Natural killer cell (primary cell): Measurements from ENCODE around the gene CATSPERE. TPM values are rescaled to one million over a fixed set of nuclear protein-coding genes. Genes with fewer than 3 reads are reported as not detected.

ENCODE experiments used
- ATAC-seq, 3 donors: fragments of 150-1000 bp in 2 of 3; fragments of 200-7000 bp in 1 of 3; cut with Tn5 transposase; 1 replicate in 1 of 3; 2 replicates in 2 of 3; pipeline ENCODE4 v1.10.0; 2021; ENCODE audit warnings: mild to moderate bottlenecking in 2 of 3, moderate library complexity in 2 of 3
- DNase-seq, 2 donors: peaks; one replicate each; pipeline versions ENCODE4 v3.0.0 to v3.0.0-alpha.2; 2013 to 2021; ENCODE audit warnings: mixed read lengths in 1 of 2
- H3K27ac ChIP-seq: one replicate; pipeline ENCODE4 v1.5.1; 2013; ENCODE audit warnings: mild to moderate bottlenecking, low read length
- H3K27me3 ChIP-seq: one replicate; pipeline ENCODE4 v1.6.1; 2013; ENCODE audit warnings: low read length; ENCODE audit not compliant: control insufficient read depth, insufficient read depth
- H3K36me3 ChIP-seq: one replicate; pipeline ENCODE4 v1.6.1; 2013; ENCODE audit warnings: low read length; ENCODE audit not compliant: control insufficient read depth, insufficient read depth
- H3K4me1 ChIP-seq: one replicate; pipeline ENCODE4 v1.6.1; 2013; ENCODE audit warnings: low read length; ENCODE audit not compliant: control insufficient read depth, insufficient read depth
- H3K4me3 ChIP-seq: one replicate; pipeline ENCODE4 v1.5.1; 2013; ENCODE audit warnings: low read length
- H3K9me3 ChIP-seq: one replicate; pipeline ENCODE4 v1.6.1; 2013; ENCODE audit warnings: low read length; ENCODE audit not compliant: control insufficient read depth, insufficient read depth
- H3K27ac Mint-ChIP-seq, 2 donors: one replicate each; pipeline ENCODE4 v1.8.0; 2022; ENCODE audit warnings: mild to moderate bottlenecking in 2 of 2, mixed read lengths in 2 of 2, moderate library complexity in 1 of 2
- H3K27me3 Mint-ChIP-seq, 2 donors: one replicate each; pipeline ENCODE4 v1.8.0; 2022; ENCODE audit warnings: low read depth in 2 of 2, mixed read lengths in 2 of 2
- H3K36me3 Mint-ChIP-seq: one replicate; pipeline ENCODE4 v1.8.0; 2022; ENCODE audit warnings: mixed read lengths
- H3K4me1 Mint-ChIP-seq, 2 donors: one replicate each; pipeline ENCODE4 v1.8.0; 2022; ENCODE audit warnings: mixed read lengths in 2 of 2
- H3K4me3 Mint-ChIP-seq: one replicate; pipeline ENCODE4 v1.8.0; 2022; ENCODE audit warnings: mild to moderate bottlenecking, moderate library complexity, mixed read lengths
- H3K9me3 Mint-ChIP-seq, 2 donors: one replicate each; pipeline ENCODE4 v1.8.0; 2022; ENCODE audit warnings: mixed read lengths in 2 of 2
- WGBS: methylation state at CpG from one replicate; pipeline ENCODE4 v1.1.7; 2013; ENCODE audit warnings: missing lambda C conversion rate; ENCODE audit not compliant: insufficient coverage; 5-methylcytosine and 5-hydroxymethylcytosine counted together
- intact Hi-C: fragments of 100-400 bp; cut with micrococcal nuclease; formaldehyde crosslinking; loops from one replicate; pipeline ENCODE4 v1.14.2; 2022
- total RNA-seq, 4 donors: library from RNA; stranded (reverse); fragments of 120-200 nt in 1 of 4; gene quantifications; one replicate each; pipeline versions ENCODE4 v1.2.3 to v1.2.4, GENCODE V29; 2013 to 2022
- TF ChIP-seq, protein P1 (sequence below): fragments of 200-600 bp; IDR thresholded peaks from one replicate; pipeline ENCODE4 v1.8.0; 2022; ENCODE audit warnings: antibody characterized with exemption

The CATSPERE gene, protein sequence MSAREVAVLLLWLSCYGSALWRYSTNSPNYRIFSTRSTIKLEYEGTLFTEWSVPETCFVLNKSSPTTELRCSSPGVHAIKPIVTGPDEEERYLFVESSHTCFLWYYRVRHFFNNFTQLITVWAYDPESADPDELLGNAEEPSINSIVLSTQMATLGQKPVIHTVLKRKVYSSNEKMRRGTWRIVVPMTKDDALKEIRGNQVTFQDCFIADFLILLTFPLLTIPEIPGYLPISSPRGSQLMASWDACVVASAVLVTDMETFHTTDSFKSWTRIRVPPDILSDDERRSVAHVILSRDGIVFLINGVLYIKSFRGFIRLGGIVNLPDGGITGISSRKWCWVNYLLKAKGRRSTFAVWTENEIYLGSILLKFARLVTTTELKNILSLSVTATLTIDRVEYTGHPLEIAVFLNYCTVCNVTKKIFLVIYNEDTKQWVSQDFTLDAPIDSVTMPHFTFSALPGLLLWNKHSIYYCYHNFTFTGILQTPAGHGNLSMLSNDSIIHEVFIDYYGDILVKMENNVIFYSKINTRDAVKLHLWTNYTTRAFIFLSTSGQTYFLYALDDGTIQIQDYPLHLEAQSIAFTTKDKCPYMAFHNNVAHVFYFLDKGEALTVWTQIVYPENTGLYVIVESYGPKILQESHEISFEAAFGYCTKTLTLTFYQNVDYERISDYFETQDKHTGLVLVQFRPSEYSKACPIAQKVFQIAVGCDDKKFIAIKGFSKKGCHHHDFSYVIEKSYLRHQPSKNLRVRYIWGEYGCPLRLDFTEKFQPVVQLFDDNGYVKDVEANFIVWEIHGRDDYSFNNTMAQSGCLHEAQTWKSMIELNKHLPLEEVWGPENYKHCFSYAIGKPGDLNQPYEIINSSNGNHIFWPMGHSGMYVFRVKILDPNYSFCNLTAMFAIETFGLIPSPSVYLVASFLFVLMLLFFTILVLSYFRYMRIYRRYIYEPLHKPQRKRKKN
- total RNA-seq, result 1 to 10 TPM in 1 of 3 donors, under 1 TPM in 2; 0.79 to 1.4 (median 0.80) TPM
- total RNA-seq (2013), result 1.4 TPM

DNA sequence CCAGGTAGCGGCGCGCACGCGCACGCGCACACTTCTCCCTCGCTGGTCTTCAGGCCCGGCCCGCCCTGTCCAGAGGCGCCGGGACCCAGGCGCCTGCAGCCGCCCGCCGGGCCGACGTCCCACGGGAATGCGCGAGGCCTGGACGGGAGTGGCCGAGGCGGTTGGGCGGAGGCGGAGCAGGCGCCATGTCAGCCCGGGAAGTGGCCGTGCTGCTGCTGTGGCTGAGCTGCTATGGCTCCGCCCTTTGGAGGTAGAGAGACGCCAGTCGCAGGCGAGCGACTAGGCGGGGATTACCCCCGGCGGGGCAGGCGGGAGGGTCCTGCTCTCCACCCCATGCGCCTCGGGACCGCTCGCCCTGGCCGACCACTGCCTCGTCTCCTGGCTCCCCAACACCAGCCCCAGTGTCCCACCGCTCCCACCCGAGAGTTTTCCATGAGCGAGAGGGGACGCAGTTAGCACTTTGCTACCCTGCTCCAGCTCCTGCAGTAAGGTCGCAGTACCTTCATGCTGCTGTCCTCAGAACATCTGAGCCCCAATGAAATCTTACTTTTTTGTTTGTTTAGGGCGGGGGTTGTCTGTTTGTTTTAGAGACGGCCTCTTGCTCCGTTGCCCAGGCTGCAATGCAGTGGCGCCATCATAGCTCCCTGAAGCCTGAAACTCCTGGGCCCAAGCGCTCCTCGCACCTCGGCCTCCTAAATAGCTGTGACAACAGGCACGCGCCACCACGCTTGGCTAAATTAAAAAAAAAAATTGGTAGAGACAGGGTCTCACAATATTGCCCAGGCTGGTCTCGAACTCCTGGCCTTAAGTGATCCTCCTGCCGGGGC, at the start of gene CATSPERE:
Gene CATSPERE, plus strand, starts transcription at position 29 of the 827 bp plus-strand sequence. Its CDS starts 157 bp downstream, at position 186.
- DNase-seq (peak; percentile 69 to 86), ATAC-seq (peak; percentile 98 to 99 (median 99))
- no peaks in the 10 kb centered on the region for H3K9me3 ChIP-seq
- TF ChIP-seq, protein P1, sequence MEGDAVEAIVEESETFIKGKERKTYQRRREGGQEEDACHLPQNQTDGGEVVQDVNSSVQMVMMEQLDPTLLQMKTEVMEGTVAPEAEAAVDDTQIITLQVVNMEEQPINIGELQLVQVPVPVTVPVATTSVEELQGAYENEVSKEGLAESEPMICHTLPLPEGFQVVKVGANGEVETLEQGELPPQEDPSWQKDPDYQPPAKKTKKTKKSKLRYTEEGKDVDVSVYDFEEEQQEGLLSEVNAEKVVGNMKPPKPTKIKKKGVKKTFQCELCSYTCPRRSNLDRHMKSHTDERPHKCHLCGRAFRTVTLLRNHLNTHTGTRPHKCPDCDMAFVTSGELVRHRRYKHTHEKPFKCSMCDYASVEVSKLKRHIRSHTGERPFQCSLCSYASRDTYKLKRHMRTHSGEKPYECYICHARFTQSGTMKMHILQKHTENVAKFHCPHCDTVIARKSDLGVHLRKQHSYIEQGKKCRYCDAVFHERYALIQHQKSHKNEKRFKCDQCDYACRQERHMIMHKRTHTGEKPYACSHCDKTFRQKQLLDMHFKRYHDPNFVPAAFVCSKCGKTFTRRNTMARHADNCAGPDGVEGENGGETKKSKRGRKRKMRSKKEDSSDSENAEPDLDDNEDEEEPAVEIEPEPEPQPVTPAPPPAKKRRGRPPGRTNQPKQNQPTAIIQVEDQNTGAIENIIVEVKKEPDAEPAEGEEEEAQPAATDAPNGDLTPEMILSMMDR, result no peak
- H3K27me3 Mint-ChIP-seq, result no peaks in the 10 kb centered on the region
- peaks cover 16% of the 10 kb centered on the region for H3K4me1 ChIP-seq
- 19% methylated on average over 61 of the region's 61 CpGs for WGBS
- peak within 1 kb of the TSS; percentile 56 for H3K4me3 ChIP-seq
- peak within 1 kb of the TSS; percentile 80 for H3K27ac ChIP-seq
- H3K36me3 Mint-ChIP-seq, result no peaks in the 10 kb centered on the region
- intact Hi-C loops, result no loop called here
- H3K27ac Mint-ChIP-seq, result peak within 1 kb of the TSS; percentile 82 to 83
- H3K9me3 Mint-ChIP-seq, result peaks cover 0 to 2% of the 10 kb centered on the region in 2 donors
- H3K36me3 ChIP-seq, result no peaks in the 10 kb centered on the region
- no peaks in the 10 kb centered on the region for H3K27me3 ChIP-seq
- H3K4me3 Mint-ChIP-seq, result peak within 1 kb of the TSS; percentile 87
- peaks cover 9 to 16% of the 10 kb centered on the region in 2 donors for H3K4me1 Mint-ChIP-seq

DNA sequence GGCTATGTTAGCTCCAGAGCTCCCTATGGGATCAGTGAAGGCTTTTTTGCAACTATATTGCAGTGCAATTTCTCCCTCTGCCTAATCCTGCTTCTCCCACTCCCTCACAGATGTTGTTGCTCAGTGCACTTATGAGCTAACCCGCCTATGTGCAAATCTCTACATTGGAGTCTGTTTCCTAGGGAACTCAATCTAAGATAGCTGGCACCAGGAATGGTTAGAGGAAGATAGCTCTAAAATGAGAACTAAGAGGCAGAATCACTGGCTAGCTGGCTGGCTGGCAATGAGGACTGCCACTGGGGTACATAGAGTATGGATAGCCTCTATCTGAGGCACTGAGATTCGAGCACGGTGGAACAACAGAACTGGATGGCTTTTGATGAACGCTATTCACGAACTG, 48.9 kb upstream of the CATSPERE start:
- intact Hi-C loops, result no loop called here
- Mint-ChIP-seq H3K4me3 (no peak overlapping the region), H3K27ac (no peak overlapping the region), H3K36me3 (peaks cover 30% of the 10 kb centered on the region), H3K27me3 (no peaks in the 10 kb centered on the region), H3K4me1 (peaks cover 13 to 26% of the 10 kb centered on the region in 2 donors), H3K9me3 (no peaks in the 10 kb centered on the region)
- H3K9me3 ChIP-seq, result no peaks in the 10 kb centered on the region
- no peaks in the 10 kb centered on the region for H3K4me1 ChIP-seq
- WGBS, result 98% methylated on average over 5 of the region's 5 CpGs
- no peaks in the 10 kb centered on the region for H3K27me3 ChIP-seq
- H3K27ac ChIP-seq, result no peak overlapping the region
- ATAC-seq (no peak), DNase-seq (no peak)
- TF ChIP-seq, protein P1, result no peak
- H3K36me3 ChIP-seq, result peaks cover 81% of the 10 kb centered on the region
- no peak overlapping the region for H3K4me3 ChIP-seq

DNA sequence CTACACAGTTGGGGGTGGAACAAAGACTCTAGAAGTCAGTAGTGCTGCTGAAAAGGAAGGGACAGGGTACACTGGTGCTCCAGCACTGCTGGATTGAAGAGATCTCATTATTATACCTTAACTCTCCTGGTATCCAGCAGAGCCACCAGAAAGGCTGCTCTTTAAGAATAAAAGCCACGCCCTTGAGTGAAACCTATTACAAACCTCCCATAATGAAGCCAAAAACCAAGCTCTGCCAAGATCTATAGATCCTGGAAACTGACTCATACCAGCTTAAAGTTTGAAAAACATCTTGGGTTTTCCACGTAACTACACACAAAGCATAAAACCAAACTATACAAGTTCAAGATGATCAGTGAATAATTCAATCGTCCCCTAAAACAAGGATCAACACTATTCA, 47.3 kb upstream of the CATSPERE start:
- DNase-seq (no peak), ATAC-seq (no peak)
- no peaks in the 10 kb centered on the region for H3K9me3 ChIP-seq
- 100% methylated on average over 3 of the region's 3 CpGs for WGBS
- peaks cover 90% of the 10 kb centered on the region for H3K36me3 ChIP-seq
- Mint-ChIP-seq H3K9me3 (no peaks in the 10 kb centered on the region), H3K27me3 (no peaks in the 10 kb centered on the region), H3K4me3 (no peak overlapping the region), H3K4me1 (peaks cover 6 to 19% of the 10 kb centered on the region in 2 donors), H3K27ac (peak overlapping the region in 1 of 2 donors; percentile 17), H3K36me3 (peaks cover 30% of the 10 kb centered on the region)
- H3K27ac ChIP-seq, result no peak overlapping the region
- H3K4me3 ChIP-seq, result no peak overlapping the region
- H3K27me3 ChIP-seq, result no peaks in the 10 kb centered on the region
- intact Hi-C loops, result no loop called here
- TF ChIP-seq, protein P1, result no peak
- no peaks in the 10 kb centered on the region for H3K4me1 ChIP-seq
